GM21526 (cell line): ENCODE results near the gene CHD6.

Experiments
- ATAC-seq: cut with Tn5 transposase; IDR thresholded peaks from one replicate; pipeline ENCODE4 v1.9.1; 2021; ENCODE audit warnings: moderate library complexity; ENCODE audit not compliant: unreplicated experiment, low FRiP score

The CHD6 gene

GRCh38 chr20:41408156-41408794 is 209.9 kb downstream of the CHD6 start:
- peak; percentile 59 for ATAC-seq

GRCh38 chr20:41407607-41408006 is 210.6 kb downstream of the CHD6 start:
- no peak for ATAC-seq

GRCh38 chr20:41406896-41407444 is 211.2 kb downstream of the CHD6 start:
- no peak for ATAC-seq

GRCh38 chr20:41406353-41406752 is 211.8 kb downstream of the CHD6 start:
- no peak for ATAC-seq

GRCh38 chr20:41405436-41405835 is 212.7 kb downstream of the CHD6 start:
- no peak for ATAC-seq

- ATAC-seq, result no peak
Measured at GRCh38 chr20:41403604-41404003, 214.6 kb downstream of the CHD6 start.

GRCh38 chr20:41398408-41398807 is 219.8 kb downstream of the CHD6 start:
- no peak for ATAC-seq

- ATAC-seq, result no peak
Measured at GRCh38 chr20:41395667-41396664, 222.2 kb downstream of the CHD6 start.

GRCh38 chr20:41394931-41395666 is 223.1 kb downstream of the CHD6 start:
- ATAC-seq, result no peak

GRCh38 chr20:41394081-41394480 is 224.1 kb downstream of the CHD6 start:
- ATAC-seq, result no peak

- ATAC-seq, result no peak
Measured at GRCh38 chr20:41393705-41394066, 224.5 kb downstream of the CHD6 start.

- no peak for ATAC-seq
Measured at GRCh38 chr20:41392871-41393704, 225.1 kb downstream of the CHD6 start.

- ATAC-seq, result no peak
Measured at GRCh38 chr20:41392295-41392694, 225.9 kb downstream of the CHD6 start.

- no peak for ATAC-seq
Measured at GRCh38 chr20:41391587-41392001, 226.6 kb downstream of the CHD6 start.

GRCh38 chr20:41390889-41391288 is 227.3 kb downstream of the CHD6 start:
- no peak for ATAC-seq

GRCh38 chr20:41387444-41387851 is 230.7 kb downstream of the CHD6 start:
- no peak for ATAC-seq

GRCh38 chr20:41386502-41387427 is 231.4 kb downstream of the CHD6 start:
- no peak for ATAC-seq

- ATAC-seq, result no peak
Measured at GRCh38 chr20:41382791-41383305, 235.3 kb downstream of the CHD6 start.
